Kidney (tissue), 2 donors: ENCODE results near the gene KBTBD2. TPM values are rescaled to one million over a fixed set of nuclear protein-coding genes. Genes with fewer than 3 reads are reported as not detected.

ENCODE experiments used
- polyA plus RNA-seq: library from polyadenylated mRNA; stranded (reverse); fragments of 350-450 nt; fragmentation: Illumina TruSeq; extraction: RNeasy Lipid Tissue Mini Kit (QIAGEN cat#74804); gene quantifications from one replicate; pipeline ENCODE4 v1.2.3, GENCODE V29; 2014; ENCODE audit warnings: low read depth, low replicate concordance; ENCODE audit not compliant: insufficient read depth
- total RNA-seq: library from RNA; stranded (reverse); fragmentation: NEBNext Ultra II Directional; extraction: Animal tissue kit (Norgen Biotek cat#: 25700); gene quantifications from one replicate; pipeline ENCODE4 v1.2.1, GENCODE V29; 2021
- donor health status: DM: yes; HTN: yes; CAD: no.

Gene KBTBD2
- total and polyA plus RNA-seq, 2 donors from 2014 or later: 12.1 to 34.0 TPM

Other genes starting within 250 kb of the KBTBD2 start
- 109 TPM for gene FKBP9, start 65.7 kb upstream of the KBTBD2 start, total RNA-seq
- 55.1 TPM for gene FKBP9, start 65.7 kb upstream of the KBTBD2 start, polyA plus RNA-seq
- 29.0 TPM for gene NT5C3A, start 171.0 kb upstream of the KBTBD2 start, total RNA-seq
- 22.2 TPM for gene NT5C3A, start 171.0 kb upstream of the KBTBD2 start, polyA plus RNA-seq
- gene RP9, start 217.6 kb upstream of the KBTBD2 start, total RNA-seq: 11.3 TPM
- 26.1 TPM for gene RP9, start 217.6 kb upstream of the KBTBD2 start, polyA plus RNA-seq
- 23.4 TPM for gene BBS9, start 237.8 kb upstream of the KBTBD2 start, total RNA-seq
- 9.0 TPM for gene BBS9, start 237.8 kb upstream of the KBTBD2 start, polyA plus RNA-seq